Psoas muscle (tissue), 8 donors: ENCODE results near the gene KRT28. TPM values are rescaled to one million over a fixed set of nuclear protein-coding genes. Genes with fewer than 3 reads are reported as not detected.

Source experiments
- ATAC-seq, 4 donors: fragments of 200-7000 bp; cut with Tn5 transposase; one replicate each; pipeline ENCODE4 v1.9.1; 2020; ENCODE audit warnings: moderate library complexity in 3 of 4, mild to moderate bottlenecking in 2 of 4
- DNase-seq, 2 donors: peaks; one replicate each; pipeline ENCODE4 v3.0.0-alpha.2; 2020
- H3K27ac ChIP-seq: fragments of 200-600 bp; one replicate; pipeline ENCODE4 v1.8.0; 2022
- H3K27me3 ChIP-seq, 3 donors: fragments of 200-600 bp in 1 of 3; one replicate each; pipeline versions ENCODE4 v1.6.1 to v1.8.0; 2013 to 2022; ENCODE audit warnings: low read length in 2 of 3, mild to moderate bottlenecking in 2 of 3, moderate library complexity in 1 of 3; ENCODE audit not compliant: insufficient read depth in 3 of 3
- H3K36me3 ChIP-seq, 2 donors: fragments of 200-600 bp in 1 of 2; one replicate each; pipeline versions ENCODE4 v1.6.1 to v1.8.0; 2013 to 2022; ENCODE audit warnings: low read depth in 1 of 2, mild to moderate bottlenecking in 1 of 2, moderate library complexity in 1 of 2; ENCODE audit not compliant: insufficient read depth in 1 of 2
- H3K4me1 ChIP-seq: fragments of 200-600 bp; one replicate; pipeline ENCODE4 v1.8.0; 2022
- H3K4me3 ChIP-seq: fragments of 200-600 bp; one replicate; pipeline ENCODE4 v1.8.0; 2022; ENCODE audit warnings: mild to moderate bottlenecking
- H3K9me3 ChIP-seq: fragments of 200-600 bp; one replicate; pipeline ENCODE4 v1.8.0; 2022
- WGBS, 3 donors: extraction: QIAGEN DNeasy Blood & Tissue Kit; methylation state at CpG; one replicate each; pipeline versions ENCODE4 v1.1.6 to v1.1.7; 2013; 5-methylcytosine and 5-hydroxymethylcytosine counted together
- intact Hi-C, 2 donors: fragments of 100-400 bp; cut with DNase I; formaldehyde crosslinking; loops; one replicate each; pipeline versions ENCODE4 v1.11.0 to v1.14.2; 2022
- long read RNA-seq, 2 donors: library from polyadenylated mRNA; unstranded; transcript quantifications; one replicate each; pipeline ENCODE4 v2.0.0, GENCODE V29; 2021
- polyA plus RNA-seq, 3 donors: library from polyadenylated mRNA; stranded (reverse); fragments of 200-250 nt; gene quantifications; one replicate each; pipeline ENCODE4 v1.2.3, GENCODE V29; 2013
- total RNA-seq, 4 donors: library from RNA; stranded (reverse); fragmentation: NEBNext Ultra II Directional in 2 of 4; extraction: Animal tissue kit (Norgen Biotek cat#: 25700) in 2 of 4; gene quantifications; one replicate each; pipeline versions ENCODE4 v1.2.1 to v1.2.4, GENCODE V29; 2021 to 2023
- TF ChIP-seq, protein P1 (sequence below): fragments of 200-600 bp; IDR thresholded peaks from one replicate; pipeline ENCODE4 v1.8.0; 2022; ENCODE audit warnings: antibody characterized with exemption
- donor health status: healthy with polysubstance abuse.
- donor health status: DM: no; HTN: no; CAD: no; lungs with moderate emphysema.
- donor health status: Bipolar disorder and iron deficiency.
- donor health status: healthy.
- donor health status: DM: yes; HTN: yes; CAD: no.
- donor health status: DM: no; HTN: no; CAD: no.
- donor health status: DM: no; HTN: no; CAD: no.
- donor health status: DM: yes; HTN: yes; CAD: no.

KRT28 gene, protein sequence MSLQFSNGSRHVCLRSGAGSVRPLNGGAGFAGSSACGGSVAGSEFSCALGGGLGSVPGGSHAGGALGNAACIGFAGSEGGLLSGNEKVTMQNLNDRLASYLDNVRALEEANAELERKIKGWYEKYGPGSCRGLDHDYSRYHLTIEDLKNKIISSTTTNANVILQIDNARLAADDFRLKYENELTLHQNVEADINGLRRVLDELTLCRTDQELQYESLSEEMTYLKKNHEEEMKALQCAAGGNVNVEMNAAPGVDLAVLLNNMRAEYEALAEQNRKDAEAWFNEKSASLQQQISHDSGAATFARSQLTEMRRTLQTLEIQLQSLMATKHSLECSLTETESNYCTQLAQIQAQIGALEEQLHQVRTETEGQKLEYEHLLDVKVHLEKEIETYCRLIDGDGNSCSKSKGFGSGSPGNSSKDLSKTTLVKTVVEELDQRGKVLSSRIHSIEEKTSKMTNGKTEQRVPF
- total RNA-seq (not detected), polyA plus RNA-seq (not detected)
- long read RNA-seq, donor 1 = 0 reads
- long read RNA-seq, donor 2 = 0 reads

DNA sequence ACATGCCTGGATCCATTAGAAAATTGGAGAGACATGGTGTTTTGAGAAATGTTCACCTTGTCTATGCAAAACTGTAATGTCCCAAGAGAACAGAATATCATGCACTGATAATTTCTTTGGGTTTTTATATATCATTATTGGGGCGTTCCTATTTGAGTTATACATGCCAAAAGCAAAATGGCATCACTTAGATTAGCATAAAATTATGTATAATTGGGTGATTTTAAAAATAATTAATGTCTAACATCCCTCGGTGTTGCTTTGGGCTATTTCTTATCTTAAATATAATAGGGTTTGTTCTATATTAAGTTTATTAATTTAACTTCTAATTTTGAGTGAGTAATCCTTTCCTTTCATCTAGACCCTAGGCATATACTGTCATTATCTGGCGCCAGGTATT is at the start of gene KRT28:
Gene KRT28 (minus strand): TSS at position 101 of the 400 bp plus-strand sequence. CDS start 66 bp downstream, at position 35.
- no peak within 1 kb of the TSS for H3K4me3 ChIP-seq
- no peak for ATAC-seq
- intact Hi-C loops = loop anchor here (5.0 to 10.0 kb wide), 4 partner anchors 175 to 865 kb away; no protein-coding TSS in a partner anchor
- H3K27me3 ChIP-seq = peaks cover 0 to 32% (median 0%) of the 10 kb centered on the region in 3 donors
- no peak within 1 kb of the TSS for H3K27ac ChIP-seq
- DNase-seq = no peak
- no peaks in the 10 kb centered on the region for H3K4me1 ChIP-seq
- WGBS, 3 donors = 70 to 82% (median 79%) methylated on average over 3 of the region's 3 CpGs
- H3K9me3 ChIP-seq = no peaks in the 10 kb centered on the region
- H3K36me3 ChIP-seq = no peaks in the 10 kb centered on the region
- TF ChIP-seq, protein P1, sequence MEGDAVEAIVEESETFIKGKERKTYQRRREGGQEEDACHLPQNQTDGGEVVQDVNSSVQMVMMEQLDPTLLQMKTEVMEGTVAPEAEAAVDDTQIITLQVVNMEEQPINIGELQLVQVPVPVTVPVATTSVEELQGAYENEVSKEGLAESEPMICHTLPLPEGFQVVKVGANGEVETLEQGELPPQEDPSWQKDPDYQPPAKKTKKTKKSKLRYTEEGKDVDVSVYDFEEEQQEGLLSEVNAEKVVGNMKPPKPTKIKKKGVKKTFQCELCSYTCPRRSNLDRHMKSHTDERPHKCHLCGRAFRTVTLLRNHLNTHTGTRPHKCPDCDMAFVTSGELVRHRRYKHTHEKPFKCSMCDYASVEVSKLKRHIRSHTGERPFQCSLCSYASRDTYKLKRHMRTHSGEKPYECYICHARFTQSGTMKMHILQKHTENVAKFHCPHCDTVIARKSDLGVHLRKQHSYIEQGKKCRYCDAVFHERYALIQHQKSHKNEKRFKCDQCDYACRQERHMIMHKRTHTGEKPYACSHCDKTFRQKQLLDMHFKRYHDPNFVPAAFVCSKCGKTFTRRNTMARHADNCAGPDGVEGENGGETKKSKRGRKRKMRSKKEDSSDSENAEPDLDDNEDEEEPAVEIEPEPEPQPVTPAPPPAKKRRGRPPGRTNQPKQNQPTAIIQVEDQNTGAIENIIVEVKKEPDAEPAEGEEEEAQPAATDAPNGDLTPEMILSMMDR = no peak

DNA sequence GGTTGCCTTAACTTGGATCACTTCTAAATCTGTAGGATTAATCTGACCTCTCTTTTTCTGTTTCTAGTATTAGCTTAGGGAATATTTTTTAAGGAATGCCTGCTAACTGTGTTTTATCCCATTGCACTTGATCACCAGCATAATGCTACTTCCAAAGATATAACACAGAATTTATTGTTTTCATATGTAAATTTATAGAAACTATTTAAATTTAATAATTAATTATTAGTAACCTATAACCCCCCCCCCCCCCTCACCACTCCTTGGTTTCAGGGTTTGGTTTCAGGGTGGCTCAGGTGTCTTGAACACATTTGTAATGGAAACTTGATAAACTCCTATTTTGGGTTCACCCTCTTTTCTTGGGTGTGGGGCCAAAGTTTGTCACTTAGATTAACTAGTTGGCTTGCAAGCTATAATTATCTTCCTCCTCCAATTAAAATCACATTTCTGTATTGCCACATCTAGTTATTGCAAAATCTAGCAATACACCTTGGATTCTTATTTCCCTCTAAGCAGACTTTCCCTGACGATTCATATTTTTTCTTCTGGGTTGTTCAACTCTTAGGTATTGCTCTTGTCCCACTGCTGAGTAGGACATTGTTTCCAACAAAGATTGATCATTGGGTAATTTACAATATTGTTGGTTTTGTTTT is 49.0 kb upstream of the KRT28 start:
- intact Hi-C loops = no loop called here
- no peaks in the 10 kb centered on the region for H3K36me3 ChIP-seq
- no peak overlapping the region for H3K27ac ChIP-seq
- no peaks in the 10 kb centered on the region for H3K4me1 ChIP-seq
- no peaks in the 10 kb centered on the region for H3K9me3 ChIP-seq
- H3K4me3 ChIP-seq = no peak overlapping the region
- WGBS, 3 donors = 69 to 100% (median 91%) methylated on average over 1 of the region's 1 CpG
- DNase-seq = no peak
- H3K27me3 ChIP-seq = peaks cover 0 to 13% (median 0%) of the 10 kb centered on the region in 3 donors
- no peak for ATAC-seq
- TF ChIP-seq, protein P1 = no peak

DNA sequence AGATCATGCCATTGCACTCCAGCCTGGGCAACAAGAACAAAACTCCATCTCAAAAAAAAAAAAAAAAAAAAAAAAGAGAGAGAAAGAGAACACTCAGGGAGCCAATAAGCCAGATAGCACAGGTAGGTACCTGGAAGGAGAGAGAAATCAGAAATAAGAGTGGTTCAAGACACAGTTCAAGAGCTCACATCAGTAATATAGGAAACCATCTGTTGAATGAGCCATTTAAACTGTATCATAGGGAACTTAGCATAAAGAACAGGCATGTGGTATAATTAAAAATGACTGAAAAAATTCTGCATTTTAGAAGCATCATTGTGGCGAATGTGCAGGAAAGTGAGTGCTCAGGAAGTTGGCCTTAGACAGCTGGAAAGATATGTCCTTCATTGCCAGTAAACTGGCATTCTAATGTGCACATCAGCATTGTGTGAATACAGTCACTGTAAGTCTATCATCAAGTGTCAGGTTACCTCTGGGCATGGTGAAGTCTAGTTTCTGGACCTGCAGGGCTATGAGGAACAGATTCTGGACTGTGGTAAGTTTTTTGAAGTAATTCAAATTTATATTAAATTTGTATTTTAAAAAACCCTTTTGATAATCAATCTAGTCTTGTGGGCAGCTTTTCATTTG is 46.9 kb upstream of the KRT28 start:
- WGBS, 3 donors = 27 to 40% (median 34%) methylated on average over 1 of the region's 1 CpG
- ATAC-seq (peak in 1 of 4 donors; percentile 75), DNase-seq (no peak)
- Histone ChIP-seq H3K9me3 (no peaks in the 10 kb centered on the region), H3K4me3 (no peak overlapping the region), H3K36me3 (no peaks in the 10 kb centered on the region), H3K27me3 (peaks cover 0 to 13% (median 2%) of the 10 kb centered on the region in 3 donors), H3K4me1 (no peaks in the 10 kb centered on the region), H3K27ac (no peak overlapping the region)
- intact Hi-C loops = no loop called here
- TF ChIP-seq, protein P1 = no peak

DNA sequence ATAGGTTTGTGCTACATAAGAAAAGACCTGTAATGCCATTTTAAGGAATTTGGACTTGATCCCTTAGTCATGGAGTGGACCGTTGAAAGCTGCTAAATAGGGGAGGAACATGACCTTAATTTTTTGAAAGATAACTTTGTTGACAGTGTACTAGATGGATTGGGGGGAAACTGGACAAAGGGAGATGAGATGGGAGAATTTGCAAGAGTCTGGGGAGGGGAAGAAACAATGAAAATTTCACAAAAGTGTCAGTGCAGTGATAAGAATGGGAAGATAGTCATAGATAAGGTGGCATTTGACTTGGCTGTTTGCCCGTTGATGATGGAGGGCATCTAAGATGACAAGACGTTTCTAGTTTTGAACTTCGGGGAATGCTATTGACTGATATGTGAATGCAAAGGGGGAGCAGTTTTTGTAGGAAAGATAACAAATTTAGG is 44.9 kb upstream of the KRT28 start:
- peaks cover 0 to 13% (median 2%) of the 10 kb centered on the region in 3 donors for H3K27me3 ChIP-seq
- no peak for DNase-seq
- H3K9me3 ChIP-seq = no peaks in the 10 kb centered on the region
- no peak overlapping the region for H3K4me3 ChIP-seq
- H3K36me3 ChIP-seq = no peaks in the 10 kb centered on the region
- intact Hi-C loops = no loop called here
- no peaks in the 10 kb centered on the region for H3K4me1 ChIP-seq
- 69 to 84% (median 81%) methylated on average over 4 of the region's 4 CpGs for WGBS, 3 donors
- no peak for ATAC-seq
- H3K27ac ChIP-seq = no peak overlapping the region
- TF ChIP-seq, protein P1 = no peak
